ENCODE data around the gene SBNO1.

The SBNO1 gene

DNA sequence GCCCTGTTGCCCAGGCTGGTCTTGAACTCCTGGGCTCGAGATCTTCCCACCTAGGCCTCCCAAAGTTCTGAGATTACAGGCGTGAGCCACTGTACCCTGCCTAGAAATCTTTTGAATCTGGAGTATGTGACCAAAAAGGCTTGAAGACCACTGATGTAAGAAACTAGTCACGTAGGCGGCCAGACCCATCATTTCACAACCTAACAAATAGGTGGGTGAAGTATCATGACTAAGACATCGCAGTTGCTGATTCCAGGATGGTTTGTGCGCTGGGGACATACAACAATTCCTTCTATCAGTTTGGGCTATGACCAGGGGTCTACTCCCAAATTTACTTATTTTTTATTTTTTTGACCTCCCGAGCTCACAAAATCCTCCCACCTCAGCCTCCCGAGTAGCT lies 81.2 kb downstream of the SBNO1 start (continued):
- TF ChIP-seq ZNF670 (tag by site-specific recombination; IDR thresholded peaks at IDR 0.05; ENCODE audit: low read depth) (no peak), ZNF292 (tag by site-specific recombination; IDR thresholded peaks at IDR 0.05; ENCODE audit: borderline replicate concordance, low read depth) (no peak)

GRCh38 chr12:123282111-123282510 lies 82.5 kb downstream of the SBNO1 start:
- no peaks in the 10 kb centered on the region for H3K9me3 ChIP-seq (ENCODE audit: control insufficient read depth, insufficient read depth, low read depth, low read length)
- no peak overlapping the region for H3K4me3 ChIP-seq (ENCODE audit: low read depth, low read length)
- H3K4me1 ChIP-seq (ENCODE audit: control insufficient read depth, insufficient read depth, low read length), result no peaks in the 10 kb centered on the region
- H3K36me3 ChIP-seq (ENCODE audit: control insufficient read depth in 2 of 2, insufficient read depth in 1 of 2, low read length in 2 of 2), result no peaks in the 10 kb centered on the region; a peak in 1 of 3 replicates
- TF ChIP-seq ZNF624 (tag by site-specific recombination; IDR thresholded peaks at IDR 0.05) (no peak), REST (tag by site-specific recombination; IDR thresholded peaks at IDR 0.05) (no peak), ZNF132 (tag by site-specific recombination; IDR thresholded peaks at IDR 0.05; ENCODE audit: borderline replicate concordance) (no peak), WT1 (tag by site-specific recombination; IDR thresholded peaks at IDR 0.05) (no peak), TRIM28 (IDR thresholded peaks at IDR 0.05; ENCODE audit: borderline replicate concordance, low read length) (no peak), ZNF114 (tag by site-specific recombination; IDR thresholded peaks at IDR 0.05) (no peak), SP2 (tag by site-specific recombination; IDR thresholded peaks at IDR 0.05) (no peak), ZSCAN23 (tag by site-specific recombination; IDR thresholded peaks at IDR 0.05) (no peak), PRDM1 (tag by site-specific recombination; IDR thresholded peaks at IDR 0.05) (no peak), ZNF561 (tag by site-specific recombination; IDR thresholded peaks at IDR 0.05; ENCODE audit: borderline replicate concordance) (no peak), ZIC2 (tag by site-specific recombination; IDR thresholded peaks at IDR 0.05) (no peak)
- TF ChIP-seq, protein P1, sequence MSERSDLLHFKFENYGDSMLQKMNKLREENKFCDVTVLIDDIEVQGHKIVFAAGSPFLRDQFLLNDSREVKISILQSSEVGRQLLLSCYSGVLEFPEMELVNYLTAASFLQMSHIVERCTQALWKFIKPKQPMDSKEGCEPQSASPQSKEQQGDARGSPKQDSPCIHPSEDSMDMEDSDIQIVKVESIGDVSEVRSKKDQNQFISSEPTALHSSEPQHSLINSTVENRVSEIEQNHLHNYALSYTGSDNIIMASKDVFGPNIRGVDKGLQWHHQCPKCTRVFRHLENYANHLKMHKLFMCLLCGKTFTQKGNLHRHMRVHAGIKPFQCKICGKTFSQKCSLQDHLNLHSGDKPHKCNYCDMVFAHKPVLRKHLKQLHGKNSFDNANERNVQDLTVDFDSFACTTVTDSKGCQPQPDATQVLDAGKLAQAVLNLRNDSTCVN (tag by site-specific recombination; optimal IDR thresholded peaks at IDR 0.05), result no peak
- H3K27ac ChIP-seq (ENCODE audit: extremely low read depth, low read depth, low read length), result no peak overlapping the region
- POLR2A ChIA-PET, result interaction anchor here (0.7 kb wide), 1 partner anchor 16 kb away, joined by 5 read pairs; no protein-coding TSS in a partner anchor
- CTCF ChIA-PET, result interaction anchor here (0.6 to 0.9 kb wide), 2 partner anchors 44 to 778 kb away, joined by 3 read pairs; no protein-coding TSS in a partner anchor

- H3K4me1 ChIP-seq (ENCODE audit: control insufficient read depth, insufficient read depth, low read length), result no peaks in the 10 kb centered on the region
- H3K27ac ChIP-seq (ENCODE audit: extremely low read depth, low read depth, low read length), result no peak overlapping the region
- POLR2A ChIA-PET, result no interaction called here
- no peaks in the 10 kb centered on the region for H3K9me3 ChIP-seq (ENCODE audit: control insufficient read depth, insufficient read depth, low read depth, low read length)
- no peak overlapping the region for H3K4me3 ChIP-seq (ENCODE audit: low read depth, low read length)
- CTCF ChIA-PET, result no interaction called here
- H3K36me3 ChIP-seq (ENCODE audit: control insufficient read depth in 2 of 2, insufficient read depth in 1 of 2, low read length in 2 of 2), result no peaks in the 10 kb centered on the region
- TF ChIP-seq YY2 (tag by site-specific recombination; IDR thresholded peaks at IDR 0.05) (no peak), ZFP41 (tag by site-specific recombination; IDR thresholded peaks at IDR 0.05; ENCODE audit: borderline replicate concordance) (no peak), ZSCAN16 (tag by site-specific recombination; IDR thresholded peaks at IDR 0.05) (no peak), ZNF654 (tag by site-specific recombination; IDR thresholded peaks at IDR 0.05; ENCODE audit: low read depth) (no peak), ZFHX2 (tag by site-specific recombination; conservative IDR thresholded peaks at IDR 0.05) (no peak), ZSCAN30 (tag by site-specific recombination; IDR thresholded peaks at IDR 0.05) (no peak), ZNF324 (tag by site-specific recombination; IDR thresholded peaks at IDR 0.05) (no peak), ZBTB17 (tag by site-specific recombination; IDR thresholded peaks at IDR 0.05) (no peak)
Observed at GRCh38 chr12:123280971-123281370, 83.7 kb downstream of the SBNO1 start.

Data from HEK293 (cell line).